Measurements from ENCODE around the gene RYK.

The RYK gene

GRCh38 chr3:134145183-134145582 is 105.5 kb downstream of the RYK start:
- Histone ChIP-seq H3K18ac (ENCODE audit: low read length) (no peak overlapping the region), H2BK120ac (ENCODE audit: low read depth, low read length) (no peak overlapping the region), H4K8ac (ENCODE audit: low read depth, low read length) (no peak overlapping the region), H2BK15ac (ENCODE audit: low read length) (no peak overlapping the region), H3K4me3 (ENCODE audit: low read length in 2 of 2) (no peak overlapping the region), H2BK12ac (ENCODE audit: low read length) (no peak overlapping the region), H3K27ac (replicated peaks; ENCODE audit: low read length) (no peak overlapping the region), H2BK5ac (ENCODE audit: low read length) (no peak overlapping the region), H3K23ac (ENCODE audit: low read depth, low read length, poor library complexity) (no peak overlapping the region), H3K4me1 (ENCODE audit: control insufficient read depth in 2 of 2, insufficient read depth in 1 of 2, low read depth in 1 of 2, low read length in 2 of 2) (peaks cover 0 to 4% of the 10 kb centered on the region in 2 donors), H3K79me1 (ENCODE audit: low read depth, low read length) (no peaks in the 10 kb centered on the region), H2AFZ (ENCODE audit: low read length) (no peak overlapping the region), H3K4ac (ENCODE audit: low read length) (no peak overlapping the region), H3K9ac (ENCODE audit: low read depth, low read length, poor library complexity) (no peak overlapping the region), H2AK5ac (ENCODE audit: low read depth, low read length) (no peak overlapping the region), H4K91ac (ENCODE audit: low read depth, low read length, poor library complexity) (no peak overlapping the region), H3K36me3 (replicated peaks in 1 of 2; ENCODE audit: control insufficient read depth in 2 of 2, insufficient read depth in 2 of 2, low read length in 2 of 2) (peaks cover 0 to 2% of the 10 kb centered on the region in 2 donors), H3K14ac (ENCODE audit: low read length) (no peak overlapping the region), H3K27me3 (ENCODE audit: control insufficient read depth in 3 of 3, insufficient read depth in 3 of 3, low read depth in 1 of 3, low read length in 3 of 3) (no peaks in the 10 kb centered on the region), H3K4me2 (ENCODE audit: insufficient read depth, low read length, poor library complexity, severe bottlenecking) (no peak overlapping the region), H3K9me3 (replicated peaks in 1 of 2; ENCODE audit: control insufficient read depth in 2 of 2, insufficient read depth in 1 of 2, low read depth in 1 of 2, low read length in 2 of 2) (no peaks in the 10 kb centered on the region)
- no peak for DNase-seq (ENCODE audit: low spot score)
- no CpG with 5 or more reads among the region's 3 CpGs for WGBS, 2 donors (ENCODE audit: extremely low coverage in 2 of 2, insufficient read length in 2 of 2, insufficient replicate concordance in 1 of 2)

DNA sequence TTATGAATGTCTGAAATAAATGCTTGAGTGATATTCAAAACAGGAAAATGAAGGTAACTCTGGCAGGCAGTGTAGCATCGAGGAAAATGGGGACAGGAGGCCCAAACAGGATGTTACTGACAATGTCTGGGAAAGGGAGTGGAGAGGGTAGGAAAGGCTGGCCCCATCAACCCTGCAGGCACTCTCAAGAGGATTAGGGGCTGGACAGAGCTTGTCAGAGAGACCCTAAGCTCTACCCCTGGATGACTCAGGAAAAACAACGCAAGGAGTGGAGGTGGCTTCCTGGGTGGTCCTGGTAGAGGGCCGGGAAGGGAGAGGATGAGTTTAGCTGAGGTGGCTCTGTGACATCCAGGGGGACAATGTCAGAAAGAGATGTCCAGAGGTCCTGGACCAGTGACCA is 106.0 kb downstream of the RYK start:
- H3K4me3 ChIP-seq (ENCODE audit: low read length in 2 of 2), result no peak overlapping the region
- no peak overlapping the region for H3K4ac ChIP-seq (ENCODE audit: low read length)
- H2BK5ac ChIP-seq (ENCODE audit: low read length), result no peak overlapping the region
- no CpG with 5 or more reads among the region's 3 CpGs for WGBS, 2 donors (ENCODE audit: extremely low coverage in 2 of 2, insufficient read length in 2 of 2, insufficient replicate concordance in 1 of 2)
- H3K27ac ChIP-seq (replicated peaks; ENCODE audit: low read length), result no peak overlapping the region
- H2BK12ac ChIP-seq (ENCODE audit: low read length), result no peak overlapping the region
- H3K9ac ChIP-seq (ENCODE audit: low read depth, low read length, poor library complexity), result no peak overlapping the region
- H2BK15ac ChIP-seq (ENCODE audit: low read length), result no peak overlapping the region
- no peak overlapping the region for H2BK120ac ChIP-seq (ENCODE audit: low read depth, low read length)
- H3K18ac ChIP-seq (ENCODE audit: low read length), result no peak overlapping the region
- H3K4me2 ChIP-seq (ENCODE audit: insufficient read depth, low read length, poor library complexity, severe bottlenecking), result no peak overlapping the region
- no peaks in the 10 kb centered on the region for H3K27me3 ChIP-seq (ENCODE audit: control insufficient read depth in 3 of 3, insufficient read depth in 3 of 3, low read depth in 1 of 3, low read length in 3 of 3)
- no peak for DNase-seq (ENCODE audit: low spot score)
- no peak overlapping the region for H3K23ac ChIP-seq (ENCODE audit: low read depth, low read length, poor library complexity)
- H3K79me1 ChIP-seq (ENCODE audit: low read depth, low read length), result no peaks in the 10 kb centered on the region
- H3K14ac ChIP-seq (ENCODE audit: low read length), result no peak overlapping the region
- peaks cover 0 to 2% of the 10 kb centered on the region in 2 donors for H3K36me3 ChIP-seq (replicated peaks in 1 of 2; ENCODE audit: control insufficient read depth in 2 of 2, insufficient read depth in 2 of 2, low read length in 2 of 2)
- H3K4me1 ChIP-seq (ENCODE audit: control insufficient read depth in 2 of 2, insufficient read depth in 1 of 2, low read depth in 1 of 2, low read length in 2 of 2), result peaks cover 0 to 4% of the 10 kb centered on the region in 2 donors
- no peak overlapping the region for H2AFZ ChIP-seq (ENCODE audit: low read length)
- H4K91ac ChIP-seq (ENCODE audit: low read depth, low read length, poor library complexity), result no peak overlapping the region
- no peak overlapping the region for H4K8ac ChIP-seq (ENCODE audit: low read depth, low read length)
- no peaks in the 10 kb centered on the region for H3K9me3 ChIP-seq (replicated peaks in 1 of 2; ENCODE audit: control insufficient read depth in 2 of 2, insufficient read depth in 1 of 2, low read depth in 1 of 2, low read length in 2 of 2)
- no peak overlapping the region for H2AK5ac ChIP-seq (ENCODE audit: low read depth, low read length)

GRCh38 chr3:134143828-134144401 is 106.7 kb downstream of the RYK start:
- H2AFZ ChIP-seq (ENCODE audit: low read length), result no peak overlapping the region
- no peaks in the 10 kb centered on the region for H3K79me1 ChIP-seq (ENCODE audit: low read depth, low read length)
- no peak overlapping the region for H2BK120ac ChIP-seq (ENCODE audit: low read depth, low read length)
- no peaks in the 10 kb centered on the region for H3K27me3 ChIP-seq (ENCODE audit: control insufficient read depth in 3 of 3, insufficient read depth in 3 of 3, low read depth in 1 of 3, low read length in 3 of 3)
- H3K4me3 ChIP-seq (ENCODE audit: low read length in 2 of 2), result no peak overlapping the region
- no peak overlapping the region for H3K14ac ChIP-seq (ENCODE audit: low read length)
- H4K8ac ChIP-seq (ENCODE audit: low read depth, low read length), result no peak overlapping the region
- no peak overlapping the region for H3K9ac ChIP-seq (ENCODE audit: low read depth, low read length, poor library complexity)
- no peak overlapping the region for H2BK5ac ChIP-seq (ENCODE audit: low read length)
- DNase-seq (ENCODE audit: low spot score), result no peak
- peaks cover 0 to 2% of the 10 kb centered on the region in 2 donors for H3K36me3 ChIP-seq (replicated peaks in 1 of 2; ENCODE audit: control insufficient read depth in 2 of 2, insufficient read depth in 2 of 2, low read length in 2 of 2)
- H2BK15ac ChIP-seq (ENCODE audit: low read length), result no peak overlapping the region
- peak overlapping the region; percentile 35 for H2AK5ac ChIP-seq (ENCODE audit: low read depth, low read length)
- H4K91ac ChIP-seq (ENCODE audit: low read depth, low read length, poor library complexity), result no peak overlapping the region
- no peak overlapping the region for H3K23ac ChIP-seq (ENCODE audit: low read depth, low read length, poor library complexity)
- no peak overlapping the region for H3K18ac ChIP-seq (ENCODE audit: low read length)
- H3K9me3 ChIP-seq (replicated peaks in 1 of 2; ENCODE audit: control insufficient read depth in 2 of 2, insufficient read depth in 1 of 2, low read depth in 1 of 2, low read length in 2 of 2), result no peaks in the 10 kb centered on the region
- peaks cover 0 to 4% of the 10 kb centered on the region in 2 donors for H3K4me1 ChIP-seq (ENCODE audit: control insufficient read depth in 2 of 2, insufficient read depth in 1 of 2, low read depth in 1 of 2, low read length in 2 of 2)
- no peak overlapping the region for H3K27ac ChIP-seq (replicated peaks; ENCODE audit: low read length)
- no peak overlapping the region for H3K4me2 ChIP-seq (ENCODE audit: insufficient read depth, low read length, poor library complexity, severe bottlenecking)
- H3K4ac ChIP-seq (ENCODE audit: low read length), result no peak overlapping the region
- H2BK12ac ChIP-seq (ENCODE audit: low read length), result no peak overlapping the region
- WGBS, 2 donors (ENCODE audit: extremely low coverage in 2 of 2, insufficient read length in 2 of 2, insufficient replicate concordance in 1 of 2), result no CpG with 5 or more reads among the region's 6 CpGs

GRCh38 chr3:134136604-134137003 is 114.1 kb downstream of the RYK start:
- Histone ChIP-seq H2BK120ac (ENCODE audit: low read depth, low read length) (no peak overlapping the region), H4K8ac (ENCODE audit: low read depth, low read length) (no peak overlapping the region), H3K27ac (replicated peaks; ENCODE audit: low read length) (no peak overlapping the region), H2AK5ac (ENCODE audit: low read depth, low read length) (no peak overlapping the region), H3K9ac (ENCODE audit: low read depth, low read length, poor library complexity) (no peak overlapping the region), H3K27me3 (ENCODE audit: control insufficient read depth in 3 of 3, insufficient read depth in 3 of 3, low read depth in 1 of 3, low read length in 3 of 3) (no peaks in the 10 kb centered on the region), H3K9me3 (replicated peaks in 1 of 2; ENCODE audit: control insufficient read depth in 2 of 2, insufficient read depth in 1 of 2, low read depth in 1 of 2, low read length in 2 of 2) (no peaks in the 10 kb centered on the region), H3K4me1 (ENCODE audit: control insufficient read depth in 2 of 2, insufficient read depth in 1 of 2, low read depth in 1 of 2, low read length in 2 of 2) (peaks cover 0 to 3% of the 10 kb centered on the region in 2 donors), H3K18ac (ENCODE audit: low read length) (no peak overlapping the region), H2BK12ac (ENCODE audit: low read length) (no peak overlapping the region), H3K79me1 (ENCODE audit: low read depth, low read length) (no peaks in the 10 kb centered on the region), H3K14ac (ENCODE audit: low read length) (no peak overlapping the region), H3K23ac (ENCODE audit: low read depth, low read length, poor library complexity) (no peak overlapping the region), H2AFZ (ENCODE audit: low read length) (no peak overlapping the region), H3K4me2 (ENCODE audit: insufficient read depth, low read length, poor library complexity, severe bottlenecking) (no peak overlapping the region), H2BK5ac (ENCODE audit: low read length) (no peak overlapping the region), H3K36me3 (replicated peaks in 1 of 2; ENCODE audit: control insufficient read depth in 2 of 2, insufficient read depth in 2 of 2, low read length in 2 of 2) (no peaks in the 10 kb centered on the region), H4K91ac (ENCODE audit: low read depth, low read length, poor library complexity) (no peak overlapping the region), H3K4ac (ENCODE audit: low read length) (no peak overlapping the region), H2BK15ac (ENCODE audit: low read length) (no peak overlapping the region), H3K4me3 (ENCODE audit: low read length in 2 of 2) (no peak overlapping the region)
- no peak for DNase-seq (ENCODE audit: low spot score)
- WGBS, 2 donors (ENCODE audit: extremely low coverage in 2 of 2, insufficient read length in 2 of 2, insufficient replicate concordance in 1 of 2), result no CpG with 5 or more reads among the region's 3 CpGs

Data from neuronal stem cell (in vitro differentiated cells).